Endothelial cell of umbilical vein (primary cell): Measurements from ENCODE around the gene SLC1A4. TPM values are rescaled to one million over a fixed set of nuclear protein-coding genes. Genes with fewer than 3 reads are reported as not detected.

ENCODE experiments used
- BruUV-seq: library from RNA; stranded (reverse); fragments of 400-500 nt; replicated peaks from 2 replicates; lab custom pipeline; 2021; lab: Mats Ljungman, UMichigan
- CTCF ChIA-PET: fragments of 300-600, 350-600 bp; sonication (Branson Sonifier 250); formaldehyde crosslinking; loops from one replicate; lab custom pipeline; 2021; ENCODE audit warnings: antibody characterized with exemption, inconsistent platforms; lab: Charles Lee
- POLR2A ChIA-PET: fragments of 300-600, 350-600 bp; sonication (Branson Sonifier 250); formaldehyde crosslinking; loops from one replicate; lab custom pipeline; 2021; ENCODE audit warnings: antibody characterized with exemption, inconsistent platforms; lab: Charles Lee
- DNase-seq: peaks from one replicate; pipeline ENCODE4 v3.0.0-alpha.2; 2011; ENCODE audit warnings: low read depth, low spot score
- FAIRE-seq: peaks from 2 replicates; lab custom pipeline; 2011; peaks lifted over from hg19 to GRCh38; lab: Jason Lieb, UNC
- H2AFZ ChIP-seq: 2 replicates; pipeline ENCODE4 v1.6.0; 2012; ENCODE audit warnings: low read depth, low read length, control low read depth, inconsistent platforms
- H3K27ac ChIP-seq: 2 replicates; pipeline ENCODE4 v1.5.1; 2011; ENCODE audit warnings: low read depth, mild to moderate bottlenecking, control low read depth, low read length, moderate library complexity; ENCODE audit not compliant: insufficient read depth
- H3K27me3 ChIP-seq, 2 experiments: 2 replicates each; pipeline versions ENCODE4 v1.6.0 to v1.6.1; 2011; ENCODE audit warnings: low read length in 2 of 2, mixed read lengths in 1 of 2; ENCODE audit not compliant: control insufficient read depth in 2 of 2, insufficient read depth in 2 of 2
- H3K36me3 ChIP-seq, 2 experiments: 2 replicates in 1 of 2; 3 replicates in 1 of 2; pipeline ENCODE4 v1.5.1; 2011; ENCODE audit warnings: low read length in 2 of 2, mild to moderate bottlenecking in 1 of 2, moderate library complexity in 1 of 2; ENCODE audit not compliant: control insufficient read depth in 2 of 2, insufficient read depth in 2 of 2; ENCODE audit errors: extremely low read depth in 1 of 2
- H3K4me1 ChIP-seq: 3 replicates; pipeline ENCODE4 v1.5.1; 2011; ENCODE audit warnings: mild to moderate bottlenecking, low read length; ENCODE audit not compliant: control insufficient read depth, insufficient read depth; ENCODE audit errors: extremely low read depth
- H3K4me2 ChIP-seq: 2 replicates; pipeline ENCODE4 v1.6.1; 2011; ENCODE audit warnings: low read length, control low read depth, mixed read lengths; ENCODE audit not compliant: insufficient read depth
- H3K4me3 ChIP-seq, 3 experiments: fragments of 200-600 bp in 1 of 3; sonication (generic), shearing (Covaris generic) in 1 of 3; replicated peaks in 1 of 3; 2 replicates each; pipeline ENCODE4 v1.5.1; 2011 to 2016; ENCODE audit warnings: control low read depth in 3 of 3, low read length in 3 of 3, mild to moderate bottlenecking in 2 of 3, inconsistent platforms in 1 of 3, low read depth in 1 of 3, moderate library complexity in 1 of 3; ENCODE audit not compliant: insufficient read depth in 1 of 3
- H3K79me2 ChIP-seq: 2 replicates; pipeline ENCODE4 v1.6.0; 2012; ENCODE audit warnings: low read length, inconsistent platforms; ENCODE audit not compliant: control insufficient read depth, insufficient read depth
- H3K9ac ChIP-seq: replicated peaks from 2 replicates; pipeline ENCODE3; 2011; ENCODE audit warnings: low read length, control low read depth; ENCODE audit not compliant: insufficient read depth; ENCODE audit errors: extremely low read depth
- H3K9me1 ChIP-seq: replicated peaks from 3 replicates; pipeline ENCODE4 v1.6.0; 2011; ENCODE audit warnings: mild to moderate bottlenecking, low read length; ENCODE audit not compliant: control insufficient read depth, insufficient read depth; ENCODE audit errors: extremely low read depth
- H3K9me3 ChIP-seq: replicated peaks from 2 replicates; pipeline ENCODE4 v1.5.1; 2012; ENCODE audit warnings: low read length, inconsistent platforms; ENCODE audit not compliant: control insufficient read depth, insufficient read depth
- H4K20me1 ChIP-seq: replicated peaks from 2 replicates; pipeline ENCODE3; 2011; ENCODE audit warnings: mild to moderate bottlenecking, low read length; ENCODE audit not compliant: control insufficient read depth, insufficient read depth; ENCODE audit errors: extremely low read depth
- CTCF ChIP-seq, 2 donors: IDR thresholded peaks; 1 replicate in 1 of 2; 2 replicates in 1 of 2; pipeline ENCODE4 v1.5.1; 2011; ENCODE audit warnings: low read length in 2 of 2, mild to moderate bottlenecking in 2 of 2, moderate library complexity in 2 of 2, control low read depth in 1 of 2, inconsistent platforms in 1 of 2, low read depth in 1 of 2; ENCODE audit not compliant: insufficient read depth in 1 of 2; ENCODE audit errors: extremely low read depth in 1 of 2
- GATA2 ChIP-seq: IDR thresholded peaks from 2 replicates; pipeline ENCODE4 v1.7.0; 2011; ENCODE audit warnings: low read depth, mild to moderate bottlenecking, moderate library complexity, mixed read lengths, low read length; ENCODE audit not compliant: insufficient read length, insufficient read depth
- MYC ChIP-seq: IDR thresholded peaks from one replicate; pipeline ENCODE4 v1.6.1; 2011; ENCODE audit warnings: mild to moderate bottlenecking, low read depth, low read length
- POLR2A ChIP-seq: IDR thresholded peaks from 2 replicates; pipeline ENCODE4 v1.6.1; 2012; ENCODE audit warnings: low read depth, mild to moderate bottlenecking, control low read depth, low read length
- POLR2AphosphoS5 ChIP-seq: IDR thresholded peaks from 2 replicates; pipeline ENCODE4 v1.6.1; 2012; ENCODE audit warnings: low read depth, mild to moderate bottlenecking, control low read depth, low read length, moderate library complexity; ENCODE audit not compliant: insufficient read depth
- dilution Hi-C: fragments of 300-500 bp; cut with MboI; formaldehyde crosslinking; loops from one replicate; pipeline ENCODE4 v1.15.0; 2019; ENCODE audit warnings: low sequenced_read_pairs; ENCODE audit not compliant: extremely low pct_ligation_motif_present
- intact Hi-C: fragments of 100-400 bp; cut with micrococcal nuclease; formaldehyde crosslinking; loops from one replicate; pipeline ENCODE4 v1.10.0; 2022
- polyA plus RNA-seq, 4 experiments: library from polyadenylated mRNA; depleted of rRNA in 3 of 4; stranded (reverse) in 3 of 4; unstranded in 1 of 4; fragments of >200 nt; gene quantifications; 2 replicates each; pipeline versions ENCODE4 v1.2.1 to v1.2.3, GENCODE V29; 2011 to 2012; ENCODE audit warnings: missing spikeins in 1 of 4
- total RNA-seq: library from RNA; stranded (reverse); gene quantifications from 2 replicates; pipeline ENCODE4 v1.2.3, GENCODE V29; 2021

The SLC1A4 gene
- total and polyA plus RNA-seq, 2 donors (not counting 3 experiments of a cell fraction or from before 2014, with no cell fraction given): 9.9 to 13.9 TPM

DNA sequence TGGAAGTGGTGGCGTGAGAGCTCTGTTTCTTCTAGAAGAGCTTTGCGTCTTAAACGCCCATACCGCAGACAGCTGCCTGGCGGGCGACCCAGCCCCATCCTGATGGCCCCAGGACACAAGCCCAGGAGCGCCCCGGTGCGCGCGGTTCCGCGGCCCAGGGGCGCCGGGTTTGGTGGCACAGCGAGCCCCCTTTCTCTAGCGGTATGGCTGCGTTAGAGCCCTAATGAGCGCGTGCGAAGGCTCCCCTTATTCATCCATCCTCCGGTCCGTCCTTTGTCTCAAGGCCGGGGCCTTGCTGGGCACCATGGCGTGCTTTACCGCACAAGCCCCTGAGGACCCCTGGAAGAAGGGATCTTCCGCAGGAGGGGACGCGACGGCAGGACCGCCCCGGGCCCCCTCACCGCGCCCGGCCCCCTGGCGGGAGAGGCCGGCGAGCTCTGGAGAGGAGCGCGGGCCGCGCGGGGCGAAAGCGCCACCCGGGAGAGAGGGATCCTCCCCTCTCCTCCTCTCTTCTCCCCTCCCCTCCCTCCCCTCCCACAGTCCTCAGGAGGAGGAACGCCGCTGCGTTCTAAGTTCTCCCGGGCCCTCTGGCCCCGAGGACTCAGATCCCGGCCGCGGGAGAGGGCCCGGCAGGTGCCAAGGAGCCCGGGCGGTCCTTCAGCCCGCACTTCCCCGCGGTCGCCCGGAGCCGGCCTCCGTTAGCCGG lies 626 bp upstream of the SLC1A4 start:
- H3K4me3 ChIP-seq: peak overlapping the region; percentile 54 to 69 (median 67)
- peak overlapping the region; percentile 86 for H3K4me2 ChIP-seq
- H2AFZ ChIP-seq: peak overlapping the region; percentile 87
- H3K27ac ChIP-seq: peak overlapping the region; percentile 94
- H3K9me1 ChIP-seq: no peaks in the 10 kb centered on the region
- ChIA-PET CTCF (interaction anchor here (0.6 to 1.9 kb wide), 13 partner anchors 9 to 402 kb away, joined by 3 to 13 read pairs (median 4); partner anchors contain the start of gene CEP68), POLR2A (interaction anchor here (1.0 to 1.4 kb wide), 3 partner anchors 10 to 141 kb away, joined by 3 to 7 read pairs (median 4); partner anchors contain the start of genes CEP68 and RAB1A)
- H3K27me3 ChIP-seq: peaks cover 0 to 4% of the 10 kb centered on the region in 2 experiments
- BruUV-seq: TSS peak; percentile 46
- H4K20me1 ChIP-seq: no peaks in the 10 kb centered on the region
- H3K79me2 ChIP-seq: no peaks in the 10 kb centered on the region
- H3K9me3 ChIP-seq: no peaks in the 10 kb centered on the region
- TF ChIP-seq MYC (no peak), GATA2 (no peak), POLR2AphosphoS5 (no peak), CTCF (IDR thresholded peaks at IDR 0.05; ENCODE audit: extremely low read depth in 1 of 2, insufficient read depth in 1 of 2, low read depth in 1 of 2, low read length in 2 of 2) (peak in 1 of 2 donors; percentile 51), POLR2A (peak; percentile 73)
- peak overlapping the region; percentile 95 for H3K9ac ChIP-seq
- DNase-seq (peak; percentile 79), FAIRE-seq (peak; percentile 76)
- intact Hi-C loops (loop anchor here (1.0 to 5.0 kb wide), 6 partner anchors 10 to 589 kb away; no protein-coding TSS in a partner anchor), dilution Hi-C loops (no loop called here)
- H3K4me1 ChIP-seq: peaks cover 15% of the 10 kb centered on the region
- H3K36me3 ChIP-seq: no peaks in the 10 kb centered on the region
